Cortex of kidney (tissue), 1 donor: ENCODE results near the gene ASB8.
"Not testable (repeated sequence)": the region's sequence is repeated elsewhere in the genome, so short reads cannot be mapped to it uniquely, and the experiment has no call there.

Experiments
- DNase-seq: peaks from one replicate; lab custom pipeline; 2025; lab: John Stamatoyannopoulos, UW

ASB8 gene

GRCh38 chr12:48142818-48143674 lies 14.3 kb downstream of the ASB8 start:
- no peak for DNase-seq

- DNase-seq, result no peak
Observed at GRCh38 chr12:48135027-48135426, 22.3 kb downstream of the ASB8 start.

GRCh38 chr12:48132826-48133225 lies 24.5 kb downstream of the ASB8 start:
- no peak for DNase-seq

- DNase-seq, result no peak
Observed at GRCh38 chr12:48131517-48131916, 25.8 kb downstream of the ASB8 start.

GRCh38 chr12:48129376-48129775 lies 27.9 kb downstream of the ASB8 start:
- no peak for DNase-seq

- DNase-seq, result no peak
Observed at GRCh38 chr12:48128800-48129199, 28.5 kb downstream of the ASB8 start.

- DNase-seq, result no peak
Observed at GRCh38 chr12:48126953-48127630, 30.2 kb downstream of the ASB8 start.

GRCh38 chr12:48125985-48126384 lies 31.3 kb downstream of the ASB8 start:
- no peak for DNase-seq

GRCh38 chr12:48125542-48125941 lies 31.8 kb downstream of the ASB8 start:
- not testable (repeated sequence) for DNase-seq

- no peak for DNase-seq
Observed at GRCh38 chr12:48123169-48123568, 34.1 kb downstream of the ASB8 start.

GRCh38 chr12:48122065-48122834 lies 35.1 kb downstream of the ASB8 start:
- no peak for DNase-seq

- DNase-seq, result no peak
Observed at GRCh38 chr12:48121522-48121921, 35.8 kb downstream of the ASB8 start.

- no peak for DNase-seq
Observed at GRCh38 chr12:48119834-48120195, 37.5 kb downstream of the ASB8 start.

- no peak for DNase-seq
Observed at GRCh38 chr12:48119078-48119833, 38.1 kb downstream of the ASB8 start, which contains the start of gene PFKM. TSS of gene PFKM (plus strand) at chr12:48119364. CDS start at chr12:48122775, 3,411 bp downstream.

GRCh38 chr12:48118284-48118871 lies 38.9 kb downstream of the ASB8 start:
- DNase-seq, result no peak

- no peak for DNase-seq
Observed at GRCh38 chr12:48115957-48116356, 41.4 kb downstream of the ASB8 start.

GRCh38 chr12:48111312-48111693 lies 46.0 kb downstream of the ASB8 start:
- DNase-seq, result not testable (repeated sequence)

- no peak for DNase-seq
Observed at GRCh38 chr12:48110691-48111311, 46.5 kb downstream of the ASB8 start.

- no peak for DNase-seq
Observed at GRCh38 chr12:48109424-48109823, 47.9 kb downstream of the ASB8 start.

- DNase-seq, result no peak
Observed at GRCh38 chr12:48106681-48107613, 50.4 kb downstream of the ASB8 start.
